DND-41 (cell line): ENCODE results near the gene MEIS1.

ENCODE experiments used
- ATAC-seq: fragments of 200-7000 bp; cut with Tn5 transposase; 3 replicates; pipeline ENCODE4 v1.9.1; 2021; ENCODE audit warnings: low read depth; ENCODE audit not compliant: insufficient read depth
- DNase-seq: peaks from one replicate; pipeline ENCODE4 v3.0.0-alpha.2; 2020
- H2AFZ ChIP-seq: 2 replicates; pipeline ENCODE4 v1.6.0; 2012; ENCODE audit warnings: low read depth, low read length
- H3K27ac ChIP-seq: 2 replicates; pipeline ENCODE4 v1.5.1; 2012; ENCODE audit warnings: low read length, inconsistent platforms
- H3K27me3 ChIP-seq: fragments of 200-600 bp; sonication (generic); 2 replicates; pipeline ENCODE4 v1.6.0; 2012; ENCODE audit warnings: low read length, mild to moderate bottlenecking, inconsistent platforms; ENCODE audit not compliant: insufficient read depth, poor library complexity
- H3K36me3 ChIP-seq: 2 replicates; pipeline ENCODE4 v1.5.1; 2012; ENCODE audit warnings: low read length, inconsistent platforms; ENCODE audit not compliant: insufficient read depth
- H3K4me1 ChIP-seq: 2 replicates; pipeline ENCODE4 v1.5.1; 2012; ENCODE audit warnings: mild to moderate bottlenecking, low read length; ENCODE audit not compliant: insufficient read depth
- H3K4me2 ChIP-seq: 2 replicates; pipeline ENCODE4 v1.6.0; 2012; ENCODE audit warnings: mild to moderate bottlenecking, moderate library complexity, low read length, inconsistent platforms; ENCODE audit not compliant: insufficient read depth
- H3K4me3 ChIP-seq, 2 experiments: fragments of 200-600 bp in 1 of 2; shearing (Covaris generic) in 1 of 2; 2 replicates each; pipeline ENCODE4 v1.5.1; 2012 to 2016; ENCODE audit warnings: inconsistent platforms in 2 of 2, low read length in 2 of 2, mild to moderate bottlenecking in 2 of 2, low read depth in 1 of 2, moderate library complexity in 1 of 2
- H3K79me2 ChIP-seq: 2 replicates; pipeline ENCODE4 v1.6.0; 2012; ENCODE audit warnings: low read length, inconsistent platforms; ENCODE audit not compliant: insufficient read depth
- H3K9ac ChIP-seq: 2 replicates; pipeline ENCODE4 v1.6.0; 2012; ENCODE audit warnings: low read depth, mild to moderate bottlenecking, inconsistent platforms, low read length, moderate library complexity
- H3K9me3 ChIP-seq: 2 replicates; pipeline ENCODE4 v1.5.1; 2012; ENCODE audit warnings: low read length, moderate library complexity, mild to moderate bottlenecking, inconsistent platforms; ENCODE audit not compliant: insufficient read depth, severe bottlenecking
- H4K20me1 ChIP-seq: 2 replicates; pipeline ENCODE4 v1.6.0; 2012; ENCODE audit warnings: low read length; ENCODE audit not compliant: insufficient read depth
- CTCF ChIP-seq: IDR thresholded peaks from 2 replicates; pipeline ENCODE4 v1.5.1; 2012; ENCODE audit warnings: borderline replicate concordance, low read length, moderate library complexity, mild to moderate bottlenecking; ENCODE audit not compliant: poor library complexity, severe bottlenecking; ENCODE audit errors: extremely low read depth
- EZH2 ChIP-seq: IDR thresholded peaks from 3 replicates; pipeline ENCODE4 v1.6.1; 2012; ENCODE audit warnings: borderline replicate concordance, low read depth, mild to moderate bottlenecking, moderate library complexity, low read length, inconsistent platforms; ENCODE audit not compliant: severe bottlenecking

MEIS1 gene

GRCh38 chr2:66501267-66501666, 66.3 kb downstream of the MEIS1 start:
- Histone ChIP-seq H3K79me2 (no peaks in the 10 kb centered on the region), H4K20me1 (no peaks in the 10 kb centered on the region), H3K4me1 (no peaks in the 10 kb centered on the region), H3K4me2 (no peak overlapping the region), H3K4me3 (no peak overlapping the region), H3K27me3 (no peaks in the 10 kb centered on the region), H3K36me3 (no peaks in the 10 kb centered on the region), H3K9ac (no peak overlapping the region), H3K27ac (no peak overlapping the region), H3K9me3 (no peaks in the 10 kb centered on the region), H2AFZ (no peak overlapping the region)
- ATAC-seq (no peak), DNase-seq (no peak)
- TF ChIP-seq CTCF: no peak
- no peak for TF ChIP-seq EZH2

- H3K4me3 ChIP-seq: no peak overlapping the region
- no peak overlapping the region for H3K27ac ChIP-seq
- H4K20me1 ChIP-seq: no peaks in the 10 kb centered on the region
- no peak overlapping the region for H2AFZ ChIP-seq
- no peak overlapping the region for H3K9ac ChIP-seq
- H3K4me1 ChIP-seq: no peaks in the 10 kb centered on the region
- no peak for TF ChIP-seq EZH2
- TF ChIP-seq CTCF: no peak
- no peaks in the 10 kb centered on the region for H3K79me2 ChIP-seq
- H3K9me3 ChIP-seq: no peaks in the 10 kb centered on the region
- no peak for ATAC-seq
- no peak for DNase-seq
- H3K27me3 ChIP-seq: peaks cover 3% of the 10 kb centered on the region
- H3K36me3 ChIP-seq: no peaks in the 10 kb centered on the region
- no peak overlapping the region for H3K4me2 ChIP-seq
Measured at GRCh38 chr2:66506265-66506664, 71.3 kb downstream of the MEIS1 start.

- DNase-seq (no peak), ATAC-seq (no peak)
- no peak overlapping the region for H2AFZ ChIP-seq
- no peak overlapping the region for H3K9ac ChIP-seq
- H3K27ac ChIP-seq: no peak overlapping the region
- no peaks in the 10 kb centered on the region for H3K9me3 ChIP-seq
- H3K36me3 ChIP-seq: no peaks in the 10 kb centered on the region
- no peaks in the 10 kb centered on the region for H4K20me1 ChIP-seq
- peaks cover 3% of the 10 kb centered on the region for H3K27me3 ChIP-seq
- no peaks in the 10 kb centered on the region for H3K79me2 ChIP-seq
- no peaks in the 10 kb centered on the region for H3K4me1 ChIP-seq
- no peak overlapping the region for H3K4me2 ChIP-seq
- TF ChIP-seq CTCF: no peak
- H3K4me3 ChIP-seq: no peak overlapping the region
Measured at GRCh38 chr2:66507673-66508201, 72.8 kb downstream of the MEIS1 start.

- H3K4me2 ChIP-seq: no peak overlapping the region
- no peak for TF ChIP-seq CTCF
- TF ChIP-seq EZH2: no peak
- no peaks in the 10 kb centered on the region for H3K4me1 ChIP-seq
- no peaks in the 10 kb centered on the region for H4K20me1 ChIP-seq
- no peak for ATAC-seq
- peaks cover 3% of the 10 kb centered on the region for H3K27me3 ChIP-seq
- H3K27ac ChIP-seq: no peak overlapping the region
- H3K9me3 ChIP-seq: no peaks in the 10 kb centered on the region
- DNase-seq: no peak
- H3K79me2 ChIP-seq: no peaks in the 10 kb centered on the region
- H2AFZ ChIP-seq: no peak overlapping the region
- no peaks in the 10 kb centered on the region for H3K36me3 ChIP-seq
- no peak overlapping the region for H3K4me3 ChIP-seq
- no peak overlapping the region for H3K9ac ChIP-seq
Measured at GRCh38 chr2:66508484-66509071, 73.7 kb downstream of the MEIS1 start.
